ENCODE data around the gene ZC3H6. TPM values are rescaled to one million over a fixed set of nuclear protein-coding genes. Genes with fewer than 3 reads are reported as not detected.
A peak's percentile ranks its signal among the peaks of the same experiment; 100 is the strongest.

The ZC3H6 gene
- total RNA-seq, 1 donor from 2014 or later, result 21.7 TPM

- no peaks in the 10 kb centered on the region for H3K9me3 Mint-ChIP-seq
- H4K20me1 ChIP-seq (ENCODE audit: low read depth), result no peaks in the 10 kb centered on the region
- H3K4me3 ChIP-seq, result peak within 1 kb of the TSS; percentile 85
- H2AFZ ChIP-seq (replicated peaks), result peak within 1 kb of the TSS; percentile 94
- H3K4me3 Mint-ChIP-seq, result peak within 1 kb of the TSS; percentile 88
- peaks cover 15% of the 10 kb centered on the region for H3K4me1 Mint-ChIP-seq
- H3K79me2 ChIP-seq (ENCODE audit: low read depth), result peaks cover 36% of the 10 kb centered on the region
- no peaks in the 10 kb centered on the region for H3K36me3 Mint-ChIP-seq
- peaks cover 7% of the 10 kb centered on the region for H3K4me1 ChIP-seq
- H3K4me2 ChIP-seq, result peak within 1 kb of the TSS; percentile 99
- TF ChIP-seq EZH2phosphoT487 (IDR thresholded peaks at IDR 0.05), result no peak
- TF ChIP-seq EZH2 (IDR thresholded peaks at IDR 0.05), result peak; percentile 46
- no peak for TF ChIP-seq CTCF (IDR thresholded peaks at IDR 0.05)
- peaks cover 9% of the 10 kb centered on the region for H3F3A ChIP-seq (ENCODE audit: low read depth)
- peak within 1 kb of the TSS; percentile 53 for H3K9ac ChIP-seq
- DNase-seq (ENCODE audit: low spot score), result peak; percentile 96
- H3K27ac Mint-ChIP-seq, result no peak within 1 kb of the TSS
- H3K27ac ChIP-seq, result peak within 1 kb of the TSS; percentile 60
- no peaks in the 10 kb centered on the region for H3K27me3 ChIP-seq
- H3K9me3 ChIP-seq (ENCODE audit: low read depth), result no peaks in the 10 kb centered on the region
- peaks cover 4% of the 10 kb centered on the region for H3K27me3 Mint-ChIP-seq (ENCODE audit: insufficient read depth, low read depth)
- H3K36me3 ChIP-seq, result no peaks in the 10 kb centered on the region
These were observed 20.7 kb upstream of the ZC3H6 start, which contains the start of gene ZC3H8 for GRCh38 chr2:112254466-112255240. Gene ZC3H8, minus strand, starts transcription at chr2:112255042. Its CDS starts 61 bp downstream, at chr2:112254981.

- Mint-ChIP-seq H3K4me3 (peak overlapping the region; percentile 17), H3K4me1 (peaks cover 18% of the 10 kb centered on the region), H3K27me3 (ENCODE audit: insufficient read depth, low read depth) (peaks cover 4% of the 10 kb centered on the region), H3K27ac (no peak overlapping the region), H3K9me3 (no peaks in the 10 kb centered on the region), H3K36me3 (no peaks in the 10 kb centered on the region)
- H3K4me2 ChIP-seq, result no peak overlapping the region
- H4K20me1 ChIP-seq (ENCODE audit: low read depth), result no peaks in the 10 kb centered on the region
- no peak overlapping the region for H3K4me3 ChIP-seq
- peaks cover 27% of the 10 kb centered on the region for H3K79me2 ChIP-seq (ENCODE audit: low read depth)
- H3F3A ChIP-seq (ENCODE audit: low read depth), result peaks cover 9% of the 10 kb centered on the region
- no peak overlapping the region for H2AFZ ChIP-seq (replicated peaks)
- peaks cover 7% of the 10 kb centered on the region for H3K4me1 ChIP-seq
- H3K9me3 ChIP-seq (ENCODE audit: low read depth), result no peaks in the 10 kb centered on the region
- H3K36me3 ChIP-seq, result no peaks in the 10 kb centered on the region
- no peaks in the 10 kb centered on the region for H3K27me3 ChIP-seq
- no peak for DNase-seq (ENCODE audit: low spot score)
- TF ChIP-seq CTCF (IDR thresholded peaks at IDR 0.05), result no peak
- no peak overlapping the region for H3K9ac ChIP-seq
- H3K27ac ChIP-seq, result no peak overlapping the region
These were observed 19.5 kb upstream of the ZC3H6 start for GRCh38 chr2:112255875-112256274.

- Histone ChIP-seq H3K9ac (no peak overlapping the region), H3K79me2 (ENCODE audit: low read depth) (peaks cover 20% of the 10 kb centered on the region), H3K4me2 (no peak overlapping the region), H3F3A (ENCODE audit: low read depth) (peaks cover 9% of the 10 kb centered on the region), H3K9me3 (ENCODE audit: low read depth) (no peaks in the 10 kb centered on the region), H3K4me1 (peaks cover 7% of the 10 kb centered on the region), H3K27ac (no peak overlapping the region), H3K27me3 (no peaks in the 10 kb centered on the region), H3K36me3 (no peaks in the 10 kb centered on the region), H4K20me1 (ENCODE audit: low read depth) (no peaks in the 10 kb centered on the region), H2AFZ (replicated peaks) (no peak overlapping the region), H3K4me3 (no peak overlapping the region)
- no peak overlapping the region for H3K4me3 Mint-ChIP-seq
- peaks cover 1% of the 10 kb centered on the region for H3K36me3 Mint-ChIP-seq
- H3K27me3 Mint-ChIP-seq (ENCODE audit: insufficient read depth, low read depth), result peaks cover 4% of the 10 kb centered on the region
- H3K9me3 Mint-ChIP-seq, result peaks cover 2% of the 10 kb centered on the region
- no peak overlapping the region for H3K27ac Mint-ChIP-seq
- DNase-seq (ENCODE audit: low spot score), result no peak
- no peak for TF ChIP-seq EZH2 (IDR thresholded peaks at IDR 0.05)
- TF ChIP-seq CTCF (IDR thresholded peaks at IDR 0.05), result no peak
- no peak for TF ChIP-seq EZH2phosphoT487 (IDR thresholded peaks at IDR 0.05)
- H3K4me1 Mint-ChIP-seq, result peaks cover 18% of the 10 kb centered on the region
These were observed 18.7 kb upstream of the ZC3H6 start for GRCh38 chr2:112256654-112257053.
